Adrenal gland (tissue), 12 donors: Measurements from ENCODE around the gene HSD17B12. TPM values are rescaled to one million over a fixed set of nuclear protein-coding genes. Genes with fewer than 3 reads are reported as not detected.

Experiments
- DNase-seq, 7 donors: peaks; one replicate each; pipeline ENCODE4 v3.0.0-alpha.2; 2019 to 2020
- H3K27ac ChIP-seq, 5 donors: fragments of 200-600 bp; sonication (generic) in 4 of 5; 1 replicate in 3 of 5; 2 replicates in 2 of 5; pipeline versions ENCODE4 v1.5.1 to v1.8.0; 2016 to 2020; ENCODE audit warnings: mild to moderate bottlenecking in 1 of 5
- H3K27me3 ChIP-seq: fragments of 200-600 bp; 2 replicates; pipeline ENCODE4 v1.8.0; 2021
- H3K36me3 ChIP-seq, 2 donors: fragments of 200-600 bp; replicated peaks in 1 of 2; 1 replicate in 1 of 2; 2 replicates in 1 of 2; pipeline versions ENCODE4 v1.5.1 to v1.8.0; 2018 to 2022
- H3K4me1 ChIP-seq, 2 donors: fragments of 200-600 bp; replicated peaks in 1 of 2; 1 replicate in 1 of 2; 2 replicates in 1 of 2; pipeline versions ENCODE4 v1.5.1 to v1.8.0; 2018 to 2021
- H3K4me3 ChIP-seq, 4 donors: fragments of 200-600 bp; sonication (generic) in 3 of 4; one replicate each; pipeline ENCODE4 v1.5.1; 2016 to 2018
- H3K9me3 ChIP-seq, 3 donors: fragments of 200-600 bp; sonication (generic) in 1 of 3; replicated peaks in 1 of 3; 1 replicate in 2 of 3; 2 replicates in 1 of 3; pipeline versions ENCODE4 v1.5.1 to v1.8.0; 2016 to 2021
- CTCF ChIP-seq, 6 experiments: fragments of 450-650 bp in 4 of 6; fragments of 200-600 bp in 2 of 6; sonication (generic) in 1 of 6; IDR thresholded peaks; 1 replicate in 5 of 6; 2 replicates in 1 of 6; pipeline versions ENCODE4 v1.5.1 to v1.8.0; 2016 to 2021; ENCODE audit warnings: antibody characterized with exemption in 6 of 6, mild to moderate bottlenecking in 2 of 6, moderate library complexity in 1 of 6
- POLR2A ChIP-seq, 2 donors: fragments of 450-650 bp; IDR thresholded peaks; one replicate each; pipeline ENCODE4 v1.6.1; 2017; ENCODE audit warnings: antibody characterized with exemption in 2 of 2, mild to moderate bottlenecking in 2 of 2, moderate library complexity in 1 of 2
- WGBS, 4 donors: extraction: QIAGEN DNeasy Blood & Tissue Kit in 2 of 4; methylation state at CpG; one replicate each; pipeline versions ENCODE4 v1.1.5 to v1.1.7; 2013 to 2017; 5-methylcytosine and 5-hydroxymethylcytosine counted together
- intact Hi-C, 2 donors: fragments of 100-400 bp; cut with DNase I; formaldehyde crosslinking; loops; one replicate each; pipeline versions ENCODE4 v1.14.1 to v1.15.0; 2022 to 2023
- polyA plus RNA-seq, 3 donors: library from polyadenylated mRNA; stranded (reverse); fragments of 200-250 nt in 2 of 3; fragments of 350-450 nt in 1 of 3; fragmentation: Illumina TruSeq in 1 of 3; extraction: RNeasy Lipid Tissue Mini Kit (QIAGEN cat#74804) in 1 of 3; gene quantifications; one replicate each; pipeline ENCODE4 v1.2.3, GENCODE V29; 2013 to 2014
- total RNA-seq, 9 donors: library from RNA; depleted of rRNA in 4 of 9; stranded (reverse); fragments of >200 nt in 4 of 9; fragments of 120-200 nt in 1 of 9; fragmentation: NEBNext Ultra II Directional in 1 of 9; extraction: Animal tissue kit (Norgen Biotek cat#: 25700) in 1 of 9; gene quantifications; one replicate each; pipeline versions ENCODE4 v1.1.0 to v1.2.4, GENCODE V29; 2013 to 2023
- donor health status: healthy with polysubstance abuse.
- donor health status: Bipolar disorder and iron deficiency.
- donor health status: DM: yes; HTN: yes; CAD: no.
- donor health status: DM: no; HTN: no; CAD: no.
- donor health status: DM: no; HTN: no; CAD: no.
- donor health status: DM: yes; HTN: yes; CAD: no.

Gene HSD17B12
- total and polyA plus RNA-seq, 12 donors = 37.1 to 342 (median 94.6) TPM

- Histone ChIP-seq H3K27ac (no peak overlapping the region), H3K9me3 (no peaks in the 10 kb centered on the region), H3K36me3 (no peaks in the 10 kb centered on the region), H3K27me3 (no peaks in the 10 kb centered on the region), H3K4me1 (no peaks in the 10 kb centered on the region), H3K4me3 (no peak overlapping the region)
- 92 to 100% (median 96%) methylated on average over 7 of the region's 7 CpGs for WGBS, 4 donors
- no peak for DNase-seq
- no peak for TF ChIP-seq CTCF (IDR thresholded peaks at IDR 0.05)
- TF ChIP-seq POLR2A (IDR thresholded peaks at IDR 0.05) = no peak
- intact Hi-C loops = no loop called here
These were observed 92.2 kb downstream of the HSD17B12 start for GRCh38 chr11:43772733-43773132.

- H3K36me3 ChIP-seq = no peaks in the 10 kb centered on the region
- H3K27me3 ChIP-seq = no peaks in the 10 kb centered on the region
- 92 to 100% (median 95%) methylated on average over 2 of the region's 2 CpGs for WGBS, 4 donors
- H3K27ac ChIP-seq = no peak overlapping the region
- no peaks in the 10 kb centered on the region for H3K4me1 ChIP-seq
- TF ChIP-seq POLR2A (IDR thresholded peaks at IDR 0.05) (no peak), CTCF (IDR thresholded peaks at IDR 0.05) (no peak)
- intact Hi-C loops = no loop called here
- no peak for DNase-seq
- no peaks in the 10 kb centered on the region for H3K9me3 ChIP-seq
- H3K4me3 ChIP-seq = no peak overlapping the region
These were observed 94.2 kb downstream of the HSD17B12 start for GRCh38 chr11:43774786-43775185.

GRCh38 chr11:43779306-43779705 is 98.8 kb downstream of the HSD17B12 start:
- Histone ChIP-seq H3K4me1 (no peaks in the 10 kb centered on the region), H3K36me3 (no peaks in the 10 kb centered on the region), H3K9me3 (no peaks in the 10 kb centered on the region), H3K27ac (no peak overlapping the region), H3K4me3 (no peak overlapping the region), H3K27me3 (no peaks in the 10 kb centered on the region)
- no peak for DNase-seq
- TF ChIP-seq CTCF (IDR thresholded peaks at IDR 0.05) (no peak), POLR2A (IDR thresholded peaks at IDR 0.05) (no peak)
- intact Hi-C loops = no loop called here
- 86 to 92% (median 90%) methylated on average over 2 of the region's 2 CpGs for WGBS, 4 donors

GRCh38 chr11:43784301-43784700 is 103.8 kb downstream of the HSD17B12 start:
- no peak overlapping the region for H3K27ac ChIP-seq
- H3K27me3 ChIP-seq = no peaks in the 10 kb centered on the region
- H3K36me3 ChIP-seq = no peaks in the 10 kb centered on the region
- intact Hi-C loops = no loop called here
- no peaks in the 10 kb centered on the region for H3K9me3 ChIP-seq
- no peaks in the 10 kb centered on the region for H3K4me1 ChIP-seq
- no peak for TF ChIP-seq POLR2A (IDR thresholded peaks at IDR 0.05)
- no peak overlapping the region for H3K4me3 ChIP-seq
- no peak for DNase-seq
- 98 to 100% (median 100%) methylated on average over 1 of the region's 1 CpG for WGBS, 4 donors

- Histone ChIP-seq H3K4me3 (no peak overlapping the region), H3K9me3 (no peaks in the 10 kb centered on the region), H3K27ac (no peak overlapping the region), H3K4me1 (peaks cover 0 to 1% of the 10 kb centered on the region in 2 donors), H3K36me3 (no peaks in the 10 kb centered on the region), H3K27me3 (no peaks in the 10 kb centered on the region)
- intact Hi-C loops = no loop called here
- no peak for DNase-seq
- TF ChIP-seq POLR2A (IDR thresholded peaks at IDR 0.05) (no peak), CTCF (IDR thresholded peaks at IDR 0.05) (no peak)
- 87 to 91% (median 89%) methylated on average over 2 of the region's 2 CpGs for WGBS, 4 donors
These were observed 104.3 kb downstream of the HSD17B12 start for GRCh38 chr11:43784866-43785265.
